Esophagus muscularis mucosa (tissue), 4 donors: ENCODE measurements around the gene TAS1R1. TPM values are rescaled to one million over a fixed set of nuclear protein-coding genes. Genes with fewer than 3 reads are reported as not detected.

ENCODE experiments used
- DNase-seq: peaks from one replicate; pipeline ENCODE4 v3.0.0-alpha.2; 2017; ENCODE audit errors: extremely low spot score
- H3K27ac ChIP-seq, 4 donors: fragments of 200-600 bp; sonication (generic); replicated peaks in 1 of 4; 1 replicate in 3 of 4; 2 replicates in 1 of 4; pipeline ENCODE4 v1.5.1; 2016 to 2019; ENCODE audit warnings: mild to moderate bottlenecking in 1 of 4
- H3K27me3 ChIP-seq, 4 donors: fragments of 200-600 bp; sonication (generic); one replicate each; pipeline versions ENCODE4 v1.5.1 to v1.6.0; 2016 to 2019
- H3K36me3 ChIP-seq, 4 donors: fragments of 200-600 bp; sonication (generic); one replicate each; pipeline ENCODE4 v1.5.1; 2016 to 2019
- H3K4me1 ChIP-seq, 4 donors: fragments of 200-600 bp; sonication (generic); one replicate each; pipeline ENCODE4 v1.5.1; 2016 to 2019
- H3K4me3 ChIP-seq, 4 donors: fragments of 200-600 bp; sonication (generic); 1 replicate in 2 of 4; 2 replicates in 2 of 4; pipeline ENCODE4 v1.5.1; 2016 to 2019; ENCODE audit warnings: mild to moderate bottlenecking in 4 of 4, moderate library complexity in 1 of 4
- H3K9me3 ChIP-seq, 4 donors: fragments of 200-600 bp; sonication (generic); 1 replicate in 3 of 4; 2 replicates in 1 of 4; pipeline ENCODE4 v1.5.1; 2016 to 2019
- CTCF ChIP-seq, 3 experiments: fragments of 200-600 bp in 2 of 3; fragments of 450-650 bp in 1 of 3; sonication (generic) in 2 of 3; IDR thresholded peaks; one replicate each; pipeline ENCODE4 v1.5.1; 2017 to 2019; ENCODE audit warnings: antibody characterized with exemption in 3 of 3, mild to moderate bottlenecking in 2 of 3, moderate library complexity in 1 of 3
- EP300 ChIP-seq: sonication (generic); formaldehyde crosslinking; IDR thresholded peaks from one replicate; pipeline ENCODE4 v1.6.1; 2017; ENCODE audit warnings: antibody characterized with exemption
- POLR2A ChIP-seq: fragments of 450-650 bp; IDR thresholded peaks from one replicate; pipeline ENCODE4 v1.6.1; 2017; ENCODE audit warnings: antibody characterized with exemption, moderate library complexity, mild to moderate bottlenecking, low read depth
- POLR2AphosphoS5 ChIP-seq, 2 donors: sonication (generic); formaldehyde crosslinking; IDR thresholded peaks; one replicate each; pipeline ENCODE4 v1.6.1; 2017; ENCODE audit warnings: antibody characterized with exemption in 2 of 2
- WGBS: methylation state at CpG from one replicate; pipeline ENCODE4 v1.1.5; 2018; 5-methylcytosine and 5-hydroxymethylcytosine counted together
- intact Hi-C: fragments of 100-400 bp; cut with DNase I; formaldehyde crosslinking; loops from one replicate; pipeline ENCODE4 v1.15.1; 2023
- total RNA-seq, 4 donors: library from RNA; depleted of rRNA; stranded (reverse); fragments of >200 nt; gene quantifications; one replicate each; pipeline versions ENCODE4 v1.1.0 to v1.2.1, GENCODE V29; 2016

The TAS1R1 gene
- total RNA-seq, 4 donors from 2014 or later, result not detected

- no peak for DNase-seq
- Histone ChIP-seq H3K27me3 (no peaks in the 10 kb centered on the region), H3K4me1 (peaks cover 70 to 84% (median 77%) of the 10 kb centered on the region in 4 donors), H3K36me3 (peaks cover 66 to 96% (median 94%) of the 10 kb centered on the region in 4 donors), H3K4me3 (no peak overlapping the region), H3K9me3 (no peaks in the 10 kb centered on the region), H3K27ac (peak overlapping the region in 2 of 4 donors; percentile 16 to 39)
- intact Hi-C loops, result no loop called here
- TF ChIP-seq POLR2A, result no peak
- TF ChIP-seq POLR2AphosphoS5 (IDR thresholded peaks at IDR 0.05), result no peak
- no peak for TF ChIP-seq CTCF (IDR thresholded peaks at IDR 0.05)
- no peak for TF ChIP-seq EP300
- WGBS, result 84% methylated on average over 6 of the region's 6 CpGs
Measured at GRCh38 chr1:6591644-6592043, 36.5 kb downstream of the TAS1R1 start.

GRCh38 chr1:6592441-6592840 is 37.3 kb downstream of the TAS1R1 start:
- no peak overlapping the region for H3K4me3 ChIP-seq
- no peak for DNase-seq
- H3K4me1 ChIP-seq, result peaks cover 71 to 84% (median 77%) of the 10 kb centered on the region in 4 donors
- H3K27ac ChIP-seq, result peak overlapping the region in 3 of 4 donors; percentile 16 to 22 (median 17)
- WGBS, result no CpG with 5 or more reads among the region's 5 CpGs
- intact Hi-C loops, result no loop called here
- H3K9me3 ChIP-seq, result no peaks in the 10 kb centered on the region
- no peak for TF ChIP-seq CTCF (IDR thresholded peaks at IDR 0.05)
- TF ChIP-seq POLR2A, result no peak
- no peak for TF ChIP-seq POLR2AphosphoS5 (IDR thresholded peaks at IDR 0.05)
- no peak for TF ChIP-seq EP300
- peaks cover 74 to 100% (median 99%) of the 10 kb centered on the region in 4 donors for H3K36me3 ChIP-seq
- no peaks in the 10 kb centered on the region for H3K27me3 ChIP-seq

GRCh38 chr1:6592865-6593593 is 37.9 kb downstream of the TAS1R1 start:
- TF ChIP-seq CTCF (IDR thresholded peaks at IDR 0.05), result no peak
- TF ChIP-seq POLR2AphosphoS5 (IDR thresholded peaks at IDR 0.05), result no peak
- TF ChIP-seq POLR2A, result no peak
- no peak for TF ChIP-seq EP300
- intact Hi-C loops, result no loop called here
- Histone ChIP-seq H3K27ac (peak overlapping the region in 3 of 4 donors; percentile 16 to 22 (median 17)), H3K4me3 (no peak overlapping the region), H3K36me3 (peaks cover 80 to 100% (median 99%) of the 10 kb centered on the region in 4 donors), H3K4me1 (peaks cover 71 to 84% (median 77%) of the 10 kb centered on the region in 4 donors), H3K27me3 (no peaks in the 10 kb centered on the region), H3K9me3 (no peaks in the 10 kb centered on the region)
- no peak for DNase-seq
- 87% methylated on average over 20 of the region's 38 CpGs for WGBS

- Histone ChIP-seq H3K27ac (no peak overlapping the region), H3K4me3 (no peak overlapping the region), H3K36me3 (peaks cover 83 to 100% (median 99%) of the 10 kb centered on the region in 4 donors), H3K4me1 (peaks cover 71 to 84% (median 77%) of the 10 kb centered on the region in 4 donors), H3K27me3 (no peaks in the 10 kb centered on the region), H3K9me3 (no peaks in the 10 kb centered on the region)
- WGBS, result 91% methylated on average over 12 of the region's 15 CpGs
- DNase-seq, result no peak
- TF ChIP-seq POLR2AphosphoS5 (IDR thresholded peaks at IDR 0.05) (no peak), EP300 (no peak), POLR2A (no peak), CTCF (IDR thresholded peaks at IDR 0.05) (no peak)
- intact Hi-C loops, result no loop called here
Measured at GRCh38 chr1:6593810-6594209, 38.7 kb downstream of the TAS1R1 start.
